Activated naive CD4-positive, alpha-beta T cell treated with anti-CD3 and anti-CD28 coated beads for 36 hours (primary cell): ENCODE measurements around the gene SLC7A8. TPM values are rescaled to one million over a fixed set of nuclear protein-coding genes. Genes with fewer than 3 reads are reported as not detected.

Experiments used
- CTCF ChIA-PET: fragments of 350-600 bp; sonication (Branson Sonifier 250); formaldehyde crosslinking; loops from one replicate; lab custom pipeline; 2021; ENCODE audit warnings: antibody characterized with exemption; lab: Charles Lee
- DNase-seq: peaks from one replicate; pipeline ENCODE4 v3.0.0-alpha.2; 2020
- H3K27ac Mint-ChIP-seq: one replicate; pipeline ENCODE4 v1.8.0; 2021; ENCODE audit warnings: mild to moderate bottlenecking, mixed read lengths
- H3K27me3 Mint-ChIP-seq: one replicate; pipeline ENCODE4 v1.8.0; 2021; ENCODE audit warnings: low read depth, mixed read lengths
- H3K36me3 Mint-ChIP-seq: one replicate; pipeline ENCODE4 v1.8.0; 2021; ENCODE audit warnings: low read depth, mixed read lengths
- H3K4me1 Mint-ChIP-seq: one replicate; pipeline ENCODE4 v1.8.0; 2021; ENCODE audit warnings: low read depth, mixed read lengths
- H3K4me3 Mint-ChIP-seq: one replicate; pipeline ENCODE4 v1.8.0; 2021; ENCODE audit warnings: mild to moderate bottlenecking, moderate library complexity, mixed read lengths
- H3K9me3 Mint-ChIP-seq: one replicate; pipeline ENCODE4 v1.8.0; 2021; ENCODE audit warnings: mixed read lengths
- intact Hi-C: fragments of 100-400 bp; cut with micrococcal nuclease; formaldehyde crosslinking; loops from one replicate; pipeline ENCODE4 v1.15.1; 2023
- total RNA-seq, 2 experiments: library from RNA; stranded (reverse); gene quantifications; one replicate each; pipeline ENCODE4 v1.2.3, GENCODE V29; 2021

SLC7A8 gene
- total RNA-seq, 2 experiments from 2014 or later, result 0.79 to 1.1 TPM

DNA sequence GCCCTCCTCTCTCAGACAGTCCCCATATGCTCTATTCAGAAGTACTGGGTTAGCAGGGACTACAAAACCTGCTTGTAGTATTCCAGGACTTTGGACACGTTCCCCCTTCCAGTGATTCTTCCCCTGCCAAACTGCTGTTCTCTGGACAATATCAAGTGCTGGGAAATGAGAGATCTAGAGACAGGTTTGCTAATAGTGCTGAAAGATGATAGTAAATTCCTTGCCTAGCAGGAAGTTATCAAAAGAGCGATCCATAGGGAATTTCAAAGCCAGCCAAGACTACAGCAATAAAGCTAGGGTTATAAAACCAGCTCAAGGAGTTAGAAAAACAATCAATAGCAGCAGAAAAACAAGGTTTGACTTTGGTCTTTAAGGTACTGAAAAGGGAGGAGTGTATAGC, 15.2 kb downstream of the SLC7A8 start:
- no peak overlapping the region for H3K27ac Mint-ChIP-seq
- H3K9me3 Mint-ChIP-seq, result no peaks in the 10 kb centered on the region
- H3K36me3 Mint-ChIP-seq, result no peaks in the 10 kb centered on the region
- H3K4me1 Mint-ChIP-seq, result peaks cover 20% of the 10 kb centered on the region
- DNase-seq, result no peak
- no peaks in the 10 kb centered on the region for H3K27me3 Mint-ChIP-seq
- intact Hi-C loops, result no loop called here
- H3K4me3 Mint-ChIP-seq, result no peak overlapping the region
- CTCF ChIA-PET, result interaction anchor here (1.5 kb wide), 1 partner anchor 19 kb away, joined by 5 read pairs; no protein-coding TSS in a partner anchor

GRCh38 chr14:23167116-23167847, 16.2 kb downstream of the SLC7A8 start:
- Mint-ChIP-seq H3K4me3 (no peak overlapping the region), H3K27ac (no peak overlapping the region), H3K9me3 (no peaks in the 10 kb centered on the region), H3K27me3 (no peaks in the 10 kb centered on the region), H3K36me3 (no peaks in the 10 kb centered on the region), H3K4me1 (peaks cover 20% of the 10 kb centered on the region)
- CTCF ChIA-PET, result no interaction called here
- intact Hi-C loops, result no loop called here
- DNase-seq, result no peak

DNA sequence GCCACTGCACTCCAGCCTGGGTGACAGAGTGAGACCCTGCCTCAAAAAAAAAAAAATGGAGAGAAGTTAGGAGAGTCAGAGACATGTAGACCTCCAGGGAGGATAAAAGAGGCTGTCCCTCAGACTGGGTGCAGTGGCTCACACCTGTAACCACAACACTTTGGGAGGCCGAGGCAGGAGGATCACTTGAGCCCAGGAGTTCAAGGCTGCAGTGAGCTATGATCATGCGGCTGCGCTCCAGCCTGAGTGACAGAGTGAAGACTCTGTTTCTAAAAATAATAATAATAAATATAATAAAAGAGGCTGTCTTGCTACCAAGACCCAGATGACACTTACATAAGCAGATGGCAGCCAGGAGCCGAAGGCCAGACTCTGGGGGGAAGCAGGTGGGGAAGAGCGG, 18.5 kb downstream of the SLC7A8 start:
- no peaks in the 10 kb centered on the region for H3K36me3 Mint-ChIP-seq
- H3K27me3 Mint-ChIP-seq, result no peaks in the 10 kb centered on the region
- no peaks in the 10 kb centered on the region for H3K9me3 Mint-ChIP-seq
- H3K4me1 Mint-ChIP-seq, result peaks cover 22% of the 10 kb centered on the region
- H3K27ac Mint-ChIP-seq, result no peak overlapping the region
- intact Hi-C loops, result no loop called here
- DNase-seq, result no peak
- CTCF ChIA-PET, result interaction anchor here (0.6 to 4.3 kb wide), 3 partner anchors 17 to 44 kb away, joined by 3 to 20 read pairs (median 4); no protein-coding TSS in a partner anchor
- no peak overlapping the region for H3K4me3 Mint-ChIP-seq

- DNase-seq, result no peak
- Mint-ChIP-seq H3K9me3 (no peaks in the 10 kb centered on the region), H3K4me1 (peaks cover 20% of the 10 kb centered on the region), H3K4me3 (no peak overlapping the region), H3K27ac (no peak overlapping the region), H3K27me3 (no peaks in the 10 kb centered on the region), H3K36me3 (no peaks in the 10 kb centered on the region)
- intact Hi-C loops, result no loop called here
- CTCF ChIA-PET, result interaction anchor here (0.6 to 4.3 kb wide), 2 partner anchors 19 to 44 kb away, joined by 4 to 20 read pairs; no protein-coding TSS in a partner anchor
Measured at GRCh38 chr14:23164250-23164649, 19.2 kb downstream of the SLC7A8 start.

DNA sequence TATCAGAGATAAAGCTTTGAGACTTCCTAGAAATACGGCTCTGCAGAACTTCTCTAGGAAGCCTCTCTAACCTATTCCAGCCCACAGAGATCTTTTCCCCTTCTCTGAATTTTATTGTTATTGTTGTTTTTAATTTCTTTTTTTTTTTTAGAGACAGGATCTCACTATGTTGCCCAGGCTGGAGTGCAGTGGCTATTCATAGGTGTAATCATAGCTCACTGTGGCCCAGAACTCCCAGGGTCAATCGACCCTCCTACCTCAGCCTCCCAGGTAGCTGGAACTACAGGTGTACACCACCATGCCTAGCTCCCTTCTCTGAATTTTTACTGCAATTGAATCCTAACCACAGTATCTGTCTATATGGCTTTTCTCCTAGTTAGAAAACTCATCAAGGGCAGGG, 19.6 kb downstream of the SLC7A8 start:
- no peaks in the 10 kb centered on the region for H3K27me3 Mint-ChIP-seq
- no peak overlapping the region for H3K4me3 Mint-ChIP-seq
- CTCF ChIA-PET, result interaction anchor here (1.1 to 4.3 kb wide), 2 partner anchors 43 to 108 kb away, joined by 3 to 20 read pairs; no protein-coding TSS in a partner anchor
- H3K36me3 Mint-ChIP-seq, result no peaks in the 10 kb centered on the region
- H3K9me3 Mint-ChIP-seq, result no peaks in the 10 kb centered on the region
- intact Hi-C loops, result no loop called here
- H3K4me1 Mint-ChIP-seq, result peaks cover 20% of the 10 kb centered on the region
- DNase-seq, result no peak
- H3K27ac Mint-ChIP-seq, result no peak overlapping the region

DNA sequence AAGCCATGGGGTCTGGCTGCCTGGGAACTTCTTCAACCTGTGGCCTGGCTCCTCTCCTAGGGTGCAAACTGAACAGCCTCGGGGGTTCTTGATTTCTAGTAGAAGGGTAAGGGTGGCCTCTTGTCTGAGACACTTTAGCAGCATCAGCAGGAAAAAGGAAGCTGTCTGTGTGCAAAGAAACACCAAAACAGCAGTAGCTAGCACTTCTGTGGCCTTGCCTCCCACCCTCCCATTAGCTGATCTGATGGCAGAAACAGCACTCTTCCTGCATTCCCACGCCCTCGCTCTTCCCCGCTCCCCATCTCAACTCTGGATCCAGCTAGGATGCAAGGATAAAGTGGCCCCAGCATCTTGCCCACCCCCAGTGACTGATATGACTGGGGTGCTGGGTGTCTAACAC, 20.7 kb downstream of the SLC7A8 start:
- Mint-ChIP-seq H3K9me3 (no peaks in the 10 kb centered on the region), H3K4me1 (peaks cover 20% of the 10 kb centered on the region), H3K27ac (no peak overlapping the region), H3K4me3 (no peak overlapping the region), H3K27me3 (no peaks in the 10 kb centered on the region), H3K36me3 (no peaks in the 10 kb centered on the region)
- CTCF ChIA-PET, result interaction anchor here (0.5 to 4.3 kb wide), 5 partner anchors 10 to 107 kb away, joined by 3 to 20 read pairs (median 4); no protein-coding TSS in a partner anchor
- intact Hi-C loops, result no loop called here
- no peak for DNase-seq

DNA sequence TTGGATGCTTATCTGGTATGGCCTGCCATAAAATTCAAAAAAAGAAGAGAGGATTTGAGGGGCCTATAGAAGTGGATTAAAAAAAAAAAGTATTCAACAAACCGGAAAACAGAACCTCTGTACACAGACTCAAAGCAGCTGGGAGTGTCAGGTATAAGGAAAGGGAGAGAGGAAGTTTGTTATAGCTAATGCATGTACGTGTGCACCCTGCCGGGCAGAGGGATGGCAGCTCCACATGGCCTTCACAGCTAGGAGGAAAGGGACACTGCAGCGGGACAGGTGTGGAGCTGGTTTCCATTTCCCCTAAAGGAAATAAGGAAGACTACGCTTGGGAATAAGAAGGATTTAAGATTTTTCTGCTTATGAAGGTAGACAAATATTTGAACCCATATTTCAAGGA, 21.5 kb downstream of the SLC7A8 start:
- intact Hi-C loops, result no loop called here
- Mint-ChIP-seq H3K4me1 (peaks cover 20% of the 10 kb centered on the region), H3K27ac (no peak overlapping the region), H3K4me3 (no peak overlapping the region), H3K27me3 (no peaks in the 10 kb centered on the region), H3K36me3 (no peaks in the 10 kb centered on the region), H3K9me3 (no peaks in the 10 kb centered on the region)
- DNase-seq, result no peak
- CTCF ChIA-PET, result interaction anchor here (0.8 to 4.3 kb wide), 5 partner anchors 11 to 41 kb away, joined by 4 to 20 read pairs (median 5); no protein-coding TSS in a partner anchor

DNA sequence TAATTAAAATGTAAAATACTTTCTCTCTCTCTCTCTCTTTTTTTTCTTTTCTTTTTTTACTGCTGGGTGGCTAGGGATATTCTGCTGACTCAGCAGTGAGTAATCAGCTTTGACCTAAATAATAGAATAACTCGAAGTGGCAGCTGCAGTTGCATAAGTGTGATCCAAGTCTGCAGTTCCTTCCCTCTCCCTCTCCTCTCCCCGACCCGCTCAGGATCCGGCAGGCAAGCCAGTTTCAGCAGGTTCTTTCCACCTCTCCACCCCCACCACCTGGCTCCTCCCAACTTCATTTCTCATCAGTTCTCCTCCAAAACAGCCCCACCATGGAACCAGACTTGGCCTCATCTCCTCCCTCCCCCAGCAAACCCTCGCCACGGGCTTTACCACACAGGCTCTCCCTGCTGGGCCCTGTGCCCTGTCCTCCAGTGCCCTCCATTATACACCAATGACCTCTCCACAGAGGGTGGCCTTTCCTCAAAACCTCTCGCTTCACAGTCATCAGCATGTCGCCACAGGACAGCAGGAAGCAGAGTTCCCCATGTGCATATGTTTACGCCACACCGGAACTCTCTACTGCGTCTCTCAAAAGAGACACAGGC, 22.4 kb downstream of the SLC7A8 start:
- H3K9me3 Mint-ChIP-seq, result no peaks in the 10 kb centered on the region
- H3K4me3 Mint-ChIP-seq, result no peak overlapping the region
- DNase-seq, result no peak
- no peaks in the 10 kb centered on the region for H3K36me3 Mint-ChIP-seq
- intact Hi-C loops, result no loop called here
- H3K4me1 Mint-ChIP-seq, result peaks cover 20% of the 10 kb centered on the region
- CTCF ChIA-PET, result interaction anchor here (1.4 to 4.3 kb wide), 2 partner anchors 40 to 41 kb away, joined by 5 to 20 read pairs; no protein-coding TSS in a partner anchor
- no peaks in the 10 kb centered on the region for H3K27me3 Mint-ChIP-seq
- no peak overlapping the region for H3K27ac Mint-ChIP-seq

GRCh38 chr14:23159532-23159931, 23.9 kb downstream of the SLC7A8 start:
- DNase-seq, result no peak
- H3K27ac Mint-ChIP-seq, result no peak overlapping the region
- CTCF ChIA-PET, result interaction anchor here (1.4 kb wide), 2 partner anchors 17 to 39 kb away, joined by 3 to 5 read pairs; no protein-coding TSS in a partner anchor
- no peaks in the 10 kb centered on the region for H3K9me3 Mint-ChIP-seq
- H3K27me3 Mint-ChIP-seq, result no peaks in the 10 kb centered on the region
- no peak overlapping the region for H3K4me3 Mint-ChIP-seq
- H3K36me3 Mint-ChIP-seq, result no peaks in the 10 kb centered on the region
- peaks cover 32% of the 10 kb centered on the region for H3K4me1 Mint-ChIP-seq
- intact Hi-C loops, result no loop called here

DNA sequence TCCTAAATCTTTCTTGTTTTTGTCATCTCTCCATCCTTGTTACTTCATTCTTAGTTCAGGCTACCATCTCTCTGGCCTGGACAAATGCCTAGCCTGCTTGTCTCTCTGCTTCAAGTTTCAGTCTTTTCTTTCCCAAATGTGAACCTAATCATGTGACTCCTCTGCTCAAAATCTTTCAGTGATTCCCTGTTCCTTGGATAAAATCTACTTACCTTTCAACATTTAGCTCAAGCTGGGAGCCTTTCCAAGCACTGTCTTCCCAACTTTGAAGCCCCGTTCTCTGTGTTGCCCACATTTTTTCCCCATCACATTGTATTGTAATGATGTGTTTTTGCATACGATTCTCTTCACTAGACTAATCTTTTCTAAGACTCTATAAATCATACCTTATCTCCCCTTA, 24.7 kb downstream of the SLC7A8 start:
- Mint-ChIP-seq H3K4me1 (peaks cover 39% of the 10 kb centered on the region), H3K27me3 (no peaks in the 10 kb centered on the region), H3K36me3 (no peaks in the 10 kb centered on the region), H3K9me3 (no peaks in the 10 kb centered on the region), H3K27ac (no peak overlapping the region), H3K4me3 (no peak overlapping the region)
- intact Hi-C loops, result no loop called here
- DNase-seq, result no peak
- CTCF ChIA-PET, result interaction anchor here (1.4 kb wide), 1 partner anchor 16 kb away, joined by 3 read pairs; no protein-coding TSS in a partner anchor

DNA sequence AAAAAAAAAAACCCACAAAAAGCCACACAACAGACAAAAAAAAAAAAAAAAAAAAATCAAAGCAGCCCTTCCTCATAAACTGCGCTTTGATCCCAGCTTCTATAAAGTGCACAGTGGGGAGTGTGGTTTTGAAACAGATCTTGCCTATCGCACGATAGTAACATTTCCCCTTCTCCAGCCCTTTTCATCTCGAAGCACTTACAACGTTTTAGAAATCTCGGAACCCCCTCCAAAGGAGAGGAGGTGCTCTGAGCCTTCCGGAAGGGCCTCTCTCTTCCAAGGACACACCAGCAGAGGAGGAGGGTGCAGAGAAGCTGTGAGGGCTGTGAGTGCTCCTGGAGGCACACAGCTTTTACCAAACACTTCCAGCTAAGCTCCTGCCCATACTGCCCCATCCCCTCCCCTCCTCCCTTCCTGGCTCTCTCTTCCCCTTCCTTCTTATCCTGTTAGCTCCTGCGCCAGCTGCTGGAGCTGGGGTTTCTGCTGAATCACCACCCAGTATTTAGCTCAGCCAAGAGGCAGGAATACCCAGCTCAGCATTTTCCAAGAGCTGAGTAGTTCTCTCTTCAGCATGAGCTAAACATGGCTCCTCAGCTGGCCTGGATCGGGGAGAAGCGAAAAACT, 28.4 kb downstream of the SLC7A8 start:
- Mint-ChIP-seq H3K27ac (no peak overlapping the region), H3K36me3 (no peaks in the 10 kb centered on the region), H3K9me3 (no peaks in the 10 kb centered on the region), H3K27me3 (no peaks in the 10 kb centered on the region), H3K4me1 (peaks cover 28% of the 10 kb centered on the region), H3K4me3 (no peak overlapping the region)
- CTCF ChIA-PET, result interaction anchor here (0.6 to 1.7 kb wide), 5 partner anchors 27 to 377 kb away, joined by 3 to 7 read pairs (median 3); no protein-coding TSS in a partner anchor
- no peak for DNase-seq
- intact Hi-C loops, result no loop called here
